Kidney glomerular epithelial cell (primary cell): Measurements from ENCODE around the gene UTP3.
"Not testable (repeated sequence)": the region's sequence is repeated elsewhere in the genome, so short reads cannot be mapped to it uniquely, and the experiment has no call there.

Experiments
- DNase-seq: peaks from one replicate; lab custom pipeline; 2025; lab: John Stamatoyannopoulos, UW

The UTP3 gene

GRCh38 chr4:70718811-70719604 is 30.7 kb downstream of the UTP3 start:
- no peak for DNase-seq

GRCh38 chr4:70721747-70722146 is 33.4 kb downstream of the UTP3 start, which contains the start of gene RUFY3:
Gene RUFY3, plus strand, starts transcription at chr4:70721964. Its CDS starts 610 bp downstream, at chr4:70722574.
- DNase-seq, result peak; percentile 63

DNA sequence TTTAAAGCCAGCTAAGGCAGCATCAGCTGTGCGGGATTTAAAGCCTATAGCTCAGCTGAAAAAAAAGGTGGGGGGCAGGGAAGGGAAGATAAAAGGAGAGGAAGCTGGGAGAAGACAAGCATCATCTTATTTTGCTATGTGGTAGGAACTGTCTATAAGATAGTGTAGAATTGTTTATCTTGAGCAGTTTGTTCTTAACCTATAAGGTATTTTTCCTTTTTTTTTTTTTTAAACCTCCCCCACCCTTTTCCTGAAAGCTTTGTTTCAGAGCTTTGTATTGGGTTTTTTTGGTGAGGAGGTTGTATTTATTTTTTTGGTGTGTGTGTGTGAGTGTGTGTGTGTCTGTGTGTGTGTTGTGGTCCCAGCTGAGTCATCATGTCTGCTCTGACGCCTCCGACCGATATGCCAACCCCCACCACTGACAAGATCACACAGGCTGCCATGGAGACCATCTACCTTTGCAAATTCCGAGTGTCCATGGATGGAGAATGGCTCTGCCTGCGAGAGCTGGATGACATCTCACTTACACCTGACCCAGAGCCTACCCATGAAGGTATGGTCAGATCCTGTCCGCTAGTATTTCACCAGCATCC is 34.0 kb downstream of the UTP3 start:
- peak; percentile 62 for DNase-seq

- no peak for DNase-seq
Measured at GRCh38 chr4:70724463-70724862, 36.1 kb downstream of the UTP3 start.

DNA sequence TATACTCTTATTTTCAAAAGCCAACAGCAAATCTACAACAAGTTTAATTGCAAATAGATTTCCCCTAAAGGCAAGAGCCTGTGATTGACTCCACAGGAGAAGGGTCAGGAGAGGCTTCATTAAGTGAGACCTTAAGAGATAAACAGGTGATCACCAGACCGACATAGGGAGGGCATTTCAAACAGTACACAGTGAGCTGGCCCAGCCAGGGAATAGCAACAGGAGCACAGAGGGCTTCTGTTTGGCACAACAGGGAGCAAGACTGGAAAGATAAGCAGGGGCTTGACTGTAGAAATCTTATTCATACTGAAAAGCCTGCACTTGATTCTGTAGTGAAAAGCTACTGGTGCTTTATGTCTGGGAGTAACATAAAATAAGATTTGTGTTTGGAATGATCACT is 37.3 kb downstream of the UTP3 start:
- no peak for DNase-seq

- DNase-seq, result not testable (repeated sequence)
Measured at GRCh38 chr4:70726515-70726914, 38.2 kb downstream of the UTP3 start.

- DNase-seq, result no peak
Measured at GRCh38 chr4:70728091-70728490, 39.8 kb downstream of the UTP3 start.

- not testable (repeated sequence) for DNase-seq
Measured at GRCh38 chr4:70732878-70733277, 44.5 kb downstream of the UTP3 start.

- peak; percentile 35 for DNase-seq
Measured at GRCh38 chr4:70734168-70734954, 46.0 kb downstream of the UTP3 start.

GRCh38 chr4:70734971-70735370 is 46.6 kb downstream of the UTP3 start:
- DNase-seq, result no peak

- not testable (repeated sequence) for DNase-seq
Measured at GRCh38 chr4:70735915-70736314, 47.6 kb downstream of the UTP3 start.

GRCh38 chr4:70737006-70737405 is 48.7 kb downstream of the UTP3 start:
- no peak for DNase-seq

GRCh38 chr4:70737409-70737808 is 49.1 kb downstream of the UTP3 start:
- DNase-seq, result no peak

GRCh38 chr4:70739496-70740337 is 51.4 kb downstream of the UTP3 start:
- no peak for DNase-seq
